Measurements from ENCODE around the gene HEATR5A. TPM values are rescaled to one million over a fixed set of nuclear protein-coding genes. Genes with fewer than 3 reads are reported as not detected.
A peak's percentile ranks its signal among the peaks of the same experiment; 100 is the strongest.

The HEATR5A gene
- total RNA-seq, 6 experiments from 2014 or later, result 13.2 to 20.8 (median 17.6) TPM

GRCh38 chr14:31410048-31410650 is 10.2 kb downstream of the HEATR5A start:
- Histone ChIP-seq H3K27ac (no peak overlapping the region), H3K4me3 (no peak overlapping the region), H3K4me1 (no peaks in the 10 kb centered on the region), H3K27me3 (no peaks in the 10 kb centered on the region), H3K9me3 (no peaks in the 10 kb centered on the region), H3K36me3 (no peaks in the 10 kb centered on the region)
- DNase-seq, result no peak
- WGBS (ENCODE audit: insufficient coverage, low coverage, low lambda C conversion rate, missing lambda C conversion rate), result 54% methylated on average over 3 of the region's 3 CpGs
- intact Hi-C loops (cut with DNase I), result no loop called here
- peak in 1 of 4 donors; percentile 33 for ATAC-seq
- TF ChIP-seq POLR2A (IDR thresholded peaks at IDR 0.05), result no peak
- TF ChIP-seq, protein P1, sequence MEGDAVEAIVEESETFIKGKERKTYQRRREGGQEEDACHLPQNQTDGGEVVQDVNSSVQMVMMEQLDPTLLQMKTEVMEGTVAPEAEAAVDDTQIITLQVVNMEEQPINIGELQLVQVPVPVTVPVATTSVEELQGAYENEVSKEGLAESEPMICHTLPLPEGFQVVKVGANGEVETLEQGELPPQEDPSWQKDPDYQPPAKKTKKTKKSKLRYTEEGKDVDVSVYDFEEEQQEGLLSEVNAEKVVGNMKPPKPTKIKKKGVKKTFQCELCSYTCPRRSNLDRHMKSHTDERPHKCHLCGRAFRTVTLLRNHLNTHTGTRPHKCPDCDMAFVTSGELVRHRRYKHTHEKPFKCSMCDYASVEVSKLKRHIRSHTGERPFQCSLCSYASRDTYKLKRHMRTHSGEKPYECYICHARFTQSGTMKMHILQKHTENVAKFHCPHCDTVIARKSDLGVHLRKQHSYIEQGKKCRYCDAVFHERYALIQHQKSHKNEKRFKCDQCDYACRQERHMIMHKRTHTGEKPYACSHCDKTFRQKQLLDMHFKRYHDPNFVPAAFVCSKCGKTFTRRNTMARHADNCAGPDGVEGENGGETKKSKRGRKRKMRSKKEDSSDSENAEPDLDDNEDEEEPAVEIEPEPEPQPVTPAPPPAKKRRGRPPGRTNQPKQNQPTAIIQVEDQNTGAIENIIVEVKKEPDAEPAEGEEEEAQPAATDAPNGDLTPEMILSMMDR (IDR thresholded peaks at IDR 0.05), result no peak

DNA sequence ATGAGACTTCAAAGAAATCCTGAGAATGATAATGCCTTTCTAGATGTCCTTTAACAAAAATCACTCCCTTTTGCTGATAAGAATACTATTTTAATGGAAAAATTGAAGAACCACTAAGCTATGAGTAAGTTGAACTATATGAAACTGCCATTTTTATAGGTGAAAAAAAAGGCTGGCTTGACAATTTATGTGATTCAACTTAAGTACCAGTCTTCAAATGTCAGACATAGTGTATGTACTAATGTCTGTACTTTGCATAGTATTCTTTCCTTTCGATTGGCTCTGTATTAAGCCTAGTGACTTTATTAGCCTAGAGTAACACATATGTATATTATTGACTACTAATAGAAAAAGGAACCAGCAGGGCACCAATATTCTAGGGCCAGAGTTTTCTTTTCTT is 11.9 kb downstream of the HEATR5A start:
- Histone ChIP-seq H3K4me1 (no peaks in the 10 kb centered on the region), H3K27me3 (no peaks in the 10 kb centered on the region), H3K9me3 (no peaks in the 10 kb centered on the region), H3K27ac (no peak overlapping the region), H3K4me3 (no peak overlapping the region), H3K36me3 (no peaks in the 10 kb centered on the region)
- intact Hi-C loops (cut with DNase I), result no loop called here
- WGBS (ENCODE audit: insufficient coverage, low coverage, low lambda C conversion rate, missing lambda C conversion rate), result 100% methylated on average over 1 of the region's 1 CpG
- ATAC-seq (no peak), DNase-seq (no peak)
- TF ChIP-seq POLR2A (IDR thresholded peaks at IDR 0.05), result no peak
- TF ChIP-seq, protein P1 (IDR thresholded peaks at IDR 0.05), result no peak

DNA sequence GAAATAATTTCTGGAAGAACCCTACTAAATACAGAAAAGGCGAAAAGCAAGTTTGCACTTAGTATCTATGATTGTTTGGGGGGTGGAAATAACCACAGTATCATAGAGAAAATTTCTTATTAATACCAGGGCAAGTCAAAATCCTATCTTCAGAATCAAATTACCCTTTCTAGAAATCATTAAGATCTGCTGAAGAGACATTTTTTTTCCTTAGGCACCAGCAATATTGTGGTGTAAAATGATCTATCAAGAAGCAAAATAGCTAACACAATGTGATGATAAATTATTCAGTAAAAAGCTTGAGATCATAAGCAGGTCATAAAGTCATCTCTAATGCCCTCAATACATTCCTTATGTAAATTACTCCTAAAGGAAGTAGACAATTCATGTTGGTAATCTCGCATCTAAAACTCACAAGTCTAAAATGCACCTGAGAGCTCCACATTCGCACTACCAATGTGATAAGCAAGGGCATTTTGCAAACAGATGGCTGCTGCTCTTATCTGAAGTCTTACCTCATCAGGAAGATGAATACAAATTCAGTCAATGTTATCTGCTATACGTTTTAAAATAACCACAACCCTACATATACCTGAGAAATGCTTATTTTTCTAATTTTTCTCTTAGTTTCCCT is 14.6 kb downstream of the HEATR5A start:
- no peak for DNase-seq
- intact Hi-C loops (cut with DNase I), result no loop called here

DNA sequence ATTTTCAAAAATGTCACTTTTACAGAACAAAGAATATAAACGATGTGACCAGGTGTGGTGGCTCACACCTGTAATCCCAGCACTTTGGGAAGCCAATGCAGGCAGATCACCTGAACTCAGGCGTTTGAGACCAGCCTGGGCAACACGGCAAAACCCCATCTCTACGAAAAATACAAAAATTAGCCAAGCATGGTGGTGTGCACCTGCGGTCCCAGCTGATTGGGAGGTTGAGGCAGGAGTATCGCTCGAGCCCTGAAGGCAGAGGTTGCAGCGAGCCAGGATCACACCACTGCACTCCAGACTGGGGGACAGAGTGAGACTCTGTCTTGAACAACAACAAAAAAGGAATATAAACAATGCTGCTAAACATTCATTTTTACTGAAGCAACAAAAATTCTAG is 15.2 kb downstream of the HEATR5A start:
- Histone ChIP-seq H3K27ac (no peak overlapping the region), H3K27me3 (no peaks in the 10 kb centered on the region), H3K36me3 (peaks cover 0 to 1% (median 0%) of the 10 kb centered on the region in 4 donors), H3K9me3 (no peaks in the 10 kb centered on the region), H3K4me1 (no peaks in the 10 kb centered on the region), H3K4me3 (no peak overlapping the region)
- WGBS (ENCODE audit: insufficient coverage, low coverage, low lambda C conversion rate, missing lambda C conversion rate), result 89% methylated on average over 6 of the region's 8 CpGs
- intact Hi-C loops (cut with DNase I), result no loop called here
- ATAC-seq (no peak), DNase-seq (no peak)
- TF ChIP-seq POLR2A (IDR thresholded peaks at IDR 0.05), result no peak
- TF ChIP-seq, protein P1 (IDR thresholded peaks at IDR 0.05), result no peak

More for the DNA sequence above, 14.6 kb downstream of the HEATR5A start:
- Histone ChIP-seq H3K36me3 (no peaks in the 10 kb centered on the region), H3K4me3 (no peak overlapping the region), H3K4me1 (no peaks in the 10 kb centered on the region), H3K27ac (no peak overlapping the region), H3K9me3 (no peaks in the 10 kb centered on the region), H3K27me3 (no peaks in the 10 kb centered on the region)
- WGBS (ENCODE audit: insufficient coverage, low coverage, low lambda C conversion rate, missing lambda C conversion rate), result 59% methylated on average over 4 of the region's 4 CpGs
- ATAC-seq, result peak in 1 of 4 donors; percentile 18
- TF ChIP-seq, protein P1 (IDR thresholded peaks at IDR 0.05), result no peak
- no peak for TF ChIP-seq POLR2A (IDR thresholded peaks at IDR 0.05)

Measured in right lobe of liver (tissue), 6 donors.